ENCODE results near the gene DUT. TPM values are rescaled to one million over a fixed set of nuclear protein-coding genes. Genes with fewer than 3 reads are reported as not detected.

The DUT gene
- total RNA-seq, 1 experiment from 2014 or later: 84.1 TPM

GRCh38 chr15:48388910-48389309 is 57.7 kb downstream of the DUT start:
- intact Hi-C loops (cut with micrococcal nuclease; ENCODE audit: unreplicated experiment): no loop called here
- ChIA-PET POLR2A (no interaction called here), CTCF (no interaction called here)
- Histone ChIP-seq H3K27me3 (replicated peaks; ENCODE audit: control insufficient read depth, insufficient read depth, low read length) (no peaks in the 10 kb centered on the region), H3K4me3 (ENCODE audit: low read depth, low read length) (no peak overlapping the region), H3K36me3 (ENCODE audit: control insufficient read depth, insufficient read depth, low read length) (no peaks in the 10 kb centered on the region), H3K4me1 (no peaks in the 10 kb centered on the region), H3K9me3 (no peaks in the 10 kb centered on the region)
- Mint-ChIP-seq H3K27ac (ENCODE audit: unreplicated experiment) (no peak overlapping the region), H3K4me1 (ENCODE audit: low read depth, unreplicated experiment) (no peaks in the 10 kb centered on the region), H3K36me3 (ENCODE audit: insufficient read depth, unreplicated experiment) (no peaks in the 10 kb centered on the region), H3K4me3 (ENCODE audit: unreplicated experiment) (no peak overlapping the region), H3K27me3 (ENCODE audit: insufficient read depth, unreplicated experiment) (peaks cover 18% of the 10 kb centered on the region), H3K9me3 (ENCODE audit: unreplicated experiment) (no peaks in the 10 kb centered on the region)
- DNase-seq: no peak
- TF ChIP-seq CTCF (IDR thresholded peaks at IDR 0.05; ENCODE audit: insufficient read depth in 1 of 2, low read depth in 1 of 2, low read length in 1 of 2, severe bottlenecking in 1 of 2, unreplicated experiment in 1 of 2): no peak
- no TSS peak for BruUV-seq (replicated peaks)

GRCh38 chr15:48389691-48390143 is 58.5 kb downstream of the DUT start:
- no peaks in the 10 kb centered on the region for H3K4me1 ChIP-seq
- no peaks in the 10 kb centered on the region for H3K27me3 ChIP-seq (replicated peaks; ENCODE audit: control insufficient read depth, insufficient read depth, low read length)
- POLR2A ChIA-PET: no interaction called here
- intact Hi-C loops (cut with micrococcal nuclease; ENCODE audit: unreplicated experiment): no loop called here
- Mint-ChIP-seq H3K27ac (ENCODE audit: unreplicated experiment) (no peak overlapping the region), H3K4me1 (ENCODE audit: low read depth, unreplicated experiment) (no peaks in the 10 kb centered on the region), H3K27me3 (ENCODE audit: insufficient read depth, unreplicated experiment) (peaks cover 16% of the 10 kb centered on the region), H3K4me3 (ENCODE audit: unreplicated experiment) (no peak overlapping the region), H3K9me3 (ENCODE audit: unreplicated experiment) (no peaks in the 10 kb centered on the region), H3K36me3 (ENCODE audit: insufficient read depth, unreplicated experiment) (no peaks in the 10 kb centered on the region)
- no peak for DNase-seq
- no peaks in the 10 kb centered on the region for H3K9me3 ChIP-seq
- no peak overlapping the region for H3K4me3 ChIP-seq (ENCODE audit: low read depth, low read length)
- no peak for TF ChIP-seq CTCF (IDR thresholded peaks at IDR 0.05; ENCODE audit: insufficient read depth in 1 of 2, low read depth in 1 of 2, low read length in 1 of 2, severe bottlenecking in 1 of 2, unreplicated experiment in 1 of 2)
- BruUV-seq (replicated peaks): no TSS peak
- CTCF ChIA-PET: no interaction called here
- H3K36me3 ChIP-seq (ENCODE audit: control insufficient read depth, insufficient read depth, low read length): no peaks in the 10 kb centered on the region

GRCh38 chr15:48391950-48392349 is 60.7 kb downstream of the DUT start:
- ChIA-PET POLR2A (no interaction called here), CTCF (no interaction called here)
- Histone ChIP-seq H3K36me3 (ENCODE audit: control insufficient read depth, insufficient read depth, low read length) (no peaks in the 10 kb centered on the region), H3K4me3 (ENCODE audit: low read depth, low read length) (no peak overlapping the region), H3K9me3 (no peaks in the 10 kb centered on the region), H3K27me3 (replicated peaks; ENCODE audit: control insufficient read depth, insufficient read depth, low read length) (no peaks in the 10 kb centered on the region; the same call in 1 of the 2 replicates), H3K4me1 (no peaks in the 10 kb centered on the region)
- no peak for TF ChIP-seq CTCF (IDR thresholded peaks at IDR 0.05; ENCODE audit: insufficient read depth in 1 of 2, low read depth in 1 of 2, low read length in 1 of 2, severe bottlenecking in 1 of 2, unreplicated experiment in 1 of 2)
- BruUV-seq (replicated peaks): no TSS peak
- Mint-ChIP-seq H3K4me1 (ENCODE audit: low read depth, unreplicated experiment) (no peaks in the 10 kb centered on the region), H3K27ac (ENCODE audit: unreplicated experiment) (no peak overlapping the region), H3K27me3 (ENCODE audit: insufficient read depth, unreplicated experiment) (peaks cover 9% of the 10 kb centered on the region), H3K36me3 (ENCODE audit: insufficient read depth, unreplicated experiment) (no peaks in the 10 kb centered on the region), H3K9me3 (ENCODE audit: unreplicated experiment) (no peaks in the 10 kb centered on the region), H3K4me3 (ENCODE audit: unreplicated experiment) (no peak overlapping the region)
- intact Hi-C loops (cut with micrococcal nuclease; ENCODE audit: unreplicated experiment): no loop called here
- DNase-seq: no peak
